ENCODE measurements around the gene RAD9A.

DNA sequence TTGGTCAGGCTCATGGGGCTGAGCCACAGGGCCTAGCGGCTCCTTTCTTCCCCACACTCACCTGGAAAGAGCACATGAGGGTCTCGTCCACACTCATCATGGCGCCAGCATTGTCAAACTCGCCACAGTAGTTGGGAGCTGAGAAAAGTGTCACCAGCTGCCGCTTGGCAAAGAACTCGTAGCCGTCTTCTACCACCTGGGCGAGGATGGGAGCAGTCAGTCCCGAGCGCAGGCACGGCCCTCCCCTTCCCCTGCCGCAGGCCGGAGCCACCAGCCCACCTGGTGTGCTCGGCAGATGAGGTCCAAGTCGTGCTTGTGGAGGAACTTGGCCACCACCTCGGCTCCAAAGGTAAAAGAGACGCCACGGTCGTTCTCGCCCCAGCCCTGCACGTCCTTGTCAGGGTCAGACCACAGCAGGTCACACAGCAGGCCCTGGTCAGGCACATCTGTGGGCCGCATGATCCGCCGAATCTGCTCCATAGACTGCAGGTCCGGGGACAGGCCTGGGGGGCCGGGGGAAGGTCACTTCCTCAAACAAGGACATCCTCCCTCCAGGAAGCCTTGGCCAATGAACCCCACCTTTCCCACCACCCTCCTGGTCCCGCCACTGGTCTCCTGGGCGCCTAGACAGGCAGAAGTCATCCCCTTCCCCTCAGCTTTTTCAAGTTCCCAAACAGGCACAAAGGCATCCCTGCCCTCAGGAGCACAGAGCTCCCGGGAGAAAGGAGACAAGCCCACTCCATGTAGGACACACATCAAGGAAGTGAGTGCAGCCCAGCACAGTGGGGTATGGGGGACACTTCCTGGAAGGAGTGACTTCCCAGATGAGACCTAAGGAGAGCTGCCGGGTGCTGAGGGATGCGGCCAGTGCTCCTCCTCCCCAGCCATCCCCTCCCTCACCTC, 7.1 kb downstream of the RAD9A start:
- TF ChIP-seq CTCF (conservative IDR thresholded peaks at IDR 0.05; ENCODE audit: low read depth, low read length) (no peak), EZH2 (IDR thresholded peaks at IDR 0.05; ENCODE audit: borderline replicate concordance, low read depth, low read length, poor library complexity, severe bottlenecking) (no peak)
